Esophagus muscularis mucosa (tissue), 3 donors: ENCODE measurements around the gene SLC25A13.

Experiments
- CTCF ChIP-seq, 3 experiments: fragments of 200-600 bp in 2 of 3; fragments of 450-650 bp in 1 of 3; sonication (generic) in 2 of 3; IDR thresholded peaks; one replicate each; pipeline ENCODE4 v1.5.1; 2017 to 2019; ENCODE audit warnings: antibody characterized with exemption in 3 of 3, mild to moderate bottlenecking in 2 of 3, moderate library complexity in 1 of 3
- POLR2A ChIP-seq: fragments of 450-650 bp; IDR thresholded peaks from one replicate; pipeline ENCODE4 v1.6.1; 2017; ENCODE audit warnings: antibody characterized with exemption, moderate library complexity, mild to moderate bottlenecking, low read depth
- POLR2AphosphoS5 ChIP-seq, 2 donors: sonication (generic); formaldehyde crosslinking; IDR thresholded peaks; one replicate each; pipeline ENCODE4 v1.6.1; 2017; ENCODE audit warnings: antibody characterized with exemption in 2 of 2

GRCh38 chr7:96126382-96126781 lies 195.5 kb downstream of the SLC25A13 start:
- TF ChIP-seq CTCF (IDR thresholded peaks at IDR 0.05) (no peak), POLR2A (no peak), POLR2AphosphoS5 (IDR thresholded peaks at IDR 0.05) (no peak)
